ENCODE data around the gene C6orf52. TPM values are rescaled to one million over a fixed set of nuclear protein-coding genes. Genes with fewer than 3 reads are reported as not detected.
"Not testable (repeated sequence)": the region's sequence is repeated elsewhere in the genome, so short reads cannot be mapped to it uniquely, and the experiment has no call there.

The C6orf52 gene
- total RNA-seq, 1 experiment from 2014 or later, result 4.3 TPM

- H3K4me3 ChIP-seq (ENCODE audit: low read depth, low read length), result peak overlapping the region; percentile 43
- no peaks in the 10 kb centered on the region for H3K27me3 ChIP-seq (replicated peaks; ENCODE audit: control insufficient read depth, insufficient read depth, low read length)
- peaks cover 3% of the 10 kb centered on the region for H3K36me3 ChIP-seq (ENCODE audit: control insufficient read depth, insufficient read depth, low read length)
- DNase-seq, result no peak
- ChIA-PET POLR2A (interaction anchor here (0.6 to 1.8 kb wide), 13 partner anchors 11 to 344 kb away, joined by 3 to 36 read pairs (median 3); partner anchors contain the start of genes C6orf52, GCNT2, PAK1IP1 and TMEM14B), CTCF (interaction anchor here (1.0 kb wide), 2 partner anchors 25 to 27 kb away, joined by 3 to 7 read pairs; partner anchors contain the start of genes PAK1IP1 and TMEM14B)
- TF ChIP-seq, protein P1, sequence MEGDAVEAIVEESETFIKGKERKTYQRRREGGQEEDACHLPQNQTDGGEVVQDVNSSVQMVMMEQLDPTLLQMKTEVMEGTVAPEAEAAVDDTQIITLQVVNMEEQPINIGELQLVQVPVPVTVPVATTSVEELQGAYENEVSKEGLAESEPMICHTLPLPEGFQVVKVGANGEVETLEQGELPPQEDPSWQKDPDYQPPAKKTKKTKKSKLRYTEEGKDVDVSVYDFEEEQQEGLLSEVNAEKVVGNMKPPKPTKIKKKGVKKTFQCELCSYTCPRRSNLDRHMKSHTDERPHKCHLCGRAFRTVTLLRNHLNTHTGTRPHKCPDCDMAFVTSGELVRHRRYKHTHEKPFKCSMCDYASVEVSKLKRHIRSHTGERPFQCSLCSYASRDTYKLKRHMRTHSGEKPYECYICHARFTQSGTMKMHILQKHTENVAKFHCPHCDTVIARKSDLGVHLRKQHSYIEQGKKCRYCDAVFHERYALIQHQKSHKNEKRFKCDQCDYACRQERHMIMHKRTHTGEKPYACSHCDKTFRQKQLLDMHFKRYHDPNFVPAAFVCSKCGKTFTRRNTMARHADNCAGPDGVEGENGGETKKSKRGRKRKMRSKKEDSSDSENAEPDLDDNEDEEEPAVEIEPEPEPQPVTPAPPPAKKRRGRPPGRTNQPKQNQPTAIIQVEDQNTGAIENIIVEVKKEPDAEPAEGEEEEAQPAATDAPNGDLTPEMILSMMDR (IDR thresholded peaks at IDR 0.05; ENCODE audit: insufficient read depth in 1 of 2, low read depth in 1 of 2, low read length in 1 of 2, severe bottlenecking in 1 of 2, unreplicated experiment in 1 of 2), result no peak
- intact Hi-C loops (cut with micrococcal nuclease; ENCODE audit: unreplicated experiment), result loop anchor here (1.0 kb wide), 3 partner anchors 25 to 37 kb away; partner anchors contain the start of gene TMEM14B
- H3K9me3 ChIP-seq, result 0 out of 2 replicates have a peak, but pooled peaks cover 5% of the 10 kb centered on the region
- H3K4me3 Mint-ChIP-seq (ENCODE audit: unreplicated experiment), result peak overlapping the region; percentile 96
- peaks cover 6% of the 10 kb centered on the region for H3K4me1 ChIP-seq
- BruUV-seq (replicated peaks), result no TSS peak
- H3K36me3 Mint-ChIP-seq (ENCODE audit: insufficient read depth, unreplicated experiment), result peaks cover 22% of the 10 kb centered on the region
- peak overlapping the region; percentile 97 for H3K27ac Mint-ChIP-seq (ENCODE audit: unreplicated experiment)
- peaks cover 15% of the 10 kb centered on the region for H3K4me1 Mint-ChIP-seq (ENCODE audit: low read depth, unreplicated experiment)
- no peaks in the 10 kb centered on the region for H3K27me3 Mint-ChIP-seq (ENCODE audit: insufficient read depth, unreplicated experiment)
- H3K9me3 Mint-ChIP-seq (ENCODE audit: unreplicated experiment), result no peaks in the 10 kb centered on the region
These were observed 28.1 kb upstream of the C6orf52 start for GRCh38 chr6:10722570-10722819.

- H3K27ac Mint-ChIP-seq (ENCODE audit: unreplicated experiment), result peak overlapping the region; percentile 97
- no peaks in the 10 kb centered on the region for H3K9me3 Mint-ChIP-seq (ENCODE audit: unreplicated experiment)
- H3K27me3 Mint-ChIP-seq (ENCODE audit: insufficient read depth, unreplicated experiment), result no peaks in the 10 kb centered on the region
- peaks cover 15% of the 10 kb centered on the region for H3K4me1 Mint-ChIP-seq (ENCODE audit: low read depth, unreplicated experiment)
- H3K27me3 ChIP-seq (replicated peaks; ENCODE audit: control insufficient read depth, insufficient read depth, low read length), result no peaks in the 10 kb centered on the region
- no peak for DNase-seq
- CTCF ChIA-PET, result interaction anchor here (1.0 kb wide), 2 partner anchors 25 to 27 kb away, joined by 3 to 7 read pairs; partner anchors contain the start of genes PAK1IP1 and TMEM14B
- POLR2A ChIA-PET, result interaction anchor here (0.6 to 1.8 kb wide), 12 partner anchors 11 to 345 kb away, joined by 3 to 36 read pairs (median 3); partner anchors contain the start of genes C6orf52, GCNT2, PAK1IP1 and TMEM14B
- H3K4me3 ChIP-seq (ENCODE audit: low read depth, low read length), result peak overlapping the region; percentile 43
- BruUV-seq (replicated peaks), result TSS peak; percentile 95
- peaks cover 6% of the 10 kb centered on the region for H3K4me1 ChIP-seq
- TF ChIP-seq, protein P1 (IDR thresholded peaks at IDR 0.05; ENCODE audit: insufficient read depth in 1 of 2, low read depth in 1 of 2, low read length in 1 of 2, severe bottlenecking in 1 of 2, unreplicated experiment in 1 of 2), result no peak
- intact Hi-C loops (cut with micrococcal nuclease; ENCODE audit: unreplicated experiment), result loop anchor here (1.0 kb wide), 3 partner anchors 25 to 37 kb away; partner anchors contain the start of gene TMEM14B
- H3K36me3 Mint-ChIP-seq (ENCODE audit: insufficient read depth, unreplicated experiment), result peaks cover 22% of the 10 kb centered on the region
- H3K9me3 ChIP-seq, result 0 out of 2 replicates have a peak, but pooled peaks cover 5% of the 10 kb centered on the region
- H3K36me3 ChIP-seq (ENCODE audit: control insufficient read depth, insufficient read depth, low read length), result peaks cover 3% of the 10 kb centered on the region
- H3K4me3 Mint-ChIP-seq (ENCODE audit: unreplicated experiment), result peak overlapping the region; percentile 96
These were observed 27.6 kb upstream of the C6orf52 start for GRCh38 chr6:10721850-10722569.

DNA sequence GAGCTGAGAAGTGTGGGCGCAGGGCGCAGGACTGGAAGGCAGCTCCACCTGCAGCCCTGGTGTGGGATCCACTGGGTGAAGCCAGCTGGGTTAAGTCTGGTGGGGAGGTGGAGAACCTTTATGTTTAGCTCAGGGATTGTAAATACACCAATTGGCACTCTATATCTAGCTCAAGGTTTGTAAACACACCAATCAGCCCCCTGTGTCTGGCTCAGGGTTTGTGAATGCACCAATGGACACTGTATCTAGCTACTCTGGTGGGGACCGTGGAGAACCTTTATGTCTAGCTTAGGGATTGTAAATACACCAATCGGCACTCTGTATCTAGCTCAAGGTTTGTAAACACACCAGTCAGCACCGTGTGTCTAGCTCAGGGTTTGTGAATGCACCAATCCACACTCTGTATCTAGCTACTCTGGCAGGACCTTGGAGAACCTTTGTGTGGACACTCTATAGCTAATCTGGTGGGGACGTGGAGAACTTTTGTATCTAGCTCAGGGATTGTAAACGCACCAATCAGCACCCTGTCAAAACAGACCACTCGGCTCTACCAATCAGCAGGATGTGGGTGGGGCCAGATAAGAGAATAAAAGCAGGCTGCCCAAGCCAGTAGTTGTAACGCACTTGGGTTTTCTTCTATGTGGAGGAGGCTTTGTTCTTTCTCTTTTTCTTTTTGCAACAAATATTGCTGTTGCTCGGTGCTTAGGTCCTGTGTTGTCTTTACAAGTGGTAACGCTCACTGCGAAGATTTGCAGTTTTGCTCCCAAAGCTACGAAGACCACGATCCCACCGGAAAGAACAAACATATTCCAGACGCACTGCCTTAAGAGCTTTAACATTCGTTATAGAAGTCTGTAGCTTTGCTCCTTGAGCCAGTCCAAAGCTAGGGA is 26.8 kb upstream of the C6orf52 start:
- CTCF ChIA-PET; H3K9me3 Mint-ChIP-seq (ENCODE audit: unreplicated experiment); intact Hi-C loops (cut with micrococcal nuclease; ENCODE audit: unreplicated experiment); DNase-seq; H3K27me3 Mint-ChIP-seq (ENCODE audit: insufficient read depth, unreplicated experiment); H3K27me3 ChIP-seq (replicated peaks; ENCODE audit: control insufficient read depth, insufficient read depth, low read length); H3K9me3 ChIP-seq; H3K36me3 ChIP-seq (ENCODE audit: control insufficient read depth, insufficient read depth, low read length); H3K4me1 ChIP-seq; BruUV-seq (replicated peaks); H3K4me3 ChIP-seq (ENCODE audit: low read depth, low read length): not testable (repeated sequence)
- POLR2A ChIA-PET, result interaction anchor here (1.6 to 1.8 kb wide), 2 partner anchors 26 kb away, joined by 17 to 36 read pairs; partner anchors contain the start of genes C6orf52, PAK1IP1 and TMEM14B
- Mint-ChIP-seq H3K36me3 (ENCODE audit: insufficient read depth, unreplicated experiment) (peaks cover 21% of the 10 kb centered on the region), H3K4me3 (ENCODE audit: unreplicated experiment) (peak overlapping the region; percentile 96), H3K4me1 (ENCODE audit: low read depth, unreplicated experiment) (peaks cover 15% of the 10 kb centered on the region), H3K27ac (ENCODE audit: unreplicated experiment) (peak overlapping the region; percentile 97)
